HG03354 (cell line): ENCODE data around the gene C9orf78.

Experiments
- ATAC-seq: cut with Tn5 transposase; IDR thresholded peaks from one replicate; pipeline ENCODE4 v1.9.1; 2021; ENCODE audit warnings: mild to moderate bottlenecking; ENCODE audit not compliant: unreplicated experiment, poor library complexity, severe bottlenecking

Gene C9orf78

GRCh38 chr9:129868023-129868871, 33.2 kb upstream of the C9orf78 start:
- no peak for ATAC-seq

GRCh38 chr9:129867136-129868022, 32.3 kb upstream of the C9orf78 start:
- ATAC-seq = no peak

- ATAC-seq = no peak
Observed at GRCh38 chr9:129866394-129867135, 31.5 kb upstream of the C9orf78 start.

GRCh38 chr9:129865668-129866320, 30.7 kb upstream of the C9orf78 start:
- no peak for ATAC-seq

GRCh38 chr9:129864991-129865647, 30.0 kb upstream of the C9orf78 start:
- no peak for ATAC-seq

- peak; percentile 69 for ATAC-seq
Observed at GRCh38 chr9:129863059-129863690, 28.1 kb upstream of the C9orf78 start.

- no peak for ATAC-seq
Observed at GRCh38 chr9:129861447-129861827, 26.4 kb upstream of the C9orf78 start.

GRCh38 chr9:129860653-129861446, 25.8 kb upstream of the C9orf78 start:
- no peak for ATAC-seq

GRCh38 chr9:129858167-129858962, 23.3 kb upstream of the C9orf78 start:
- ATAC-seq = no peak

- no peak for ATAC-seq
Observed at GRCh38 chr9:129857207-129857606, 22.1 kb upstream of the C9orf78 start.

GRCh38 chr9:129854588-129855110, 19.6 kb upstream of the C9orf78 start:
- no peak for ATAC-seq

GRCh38 chr9:129853614-129854013, 18.5 kb upstream of the C9orf78 start:
- ATAC-seq = no peak

GRCh38 chr9:129852579-129852978, 17.5 kb upstream of the C9orf78 start:
- no peak for ATAC-seq

GRCh38 chr9:129851821-129852220, 16.7 kb upstream of the C9orf78 start:
- ATAC-seq = no peak

GRCh38 chr9:129850821-129851550, 15.9 kb upstream of the C9orf78 start:
- ATAC-seq = no peak

GRCh38 chr9:129849901-129850300, 14.8 kb upstream of the C9orf78 start:
- ATAC-seq = no peak
